Raji (cell line): ENCODE measurements around the gene POLR3GL.
A peak's percentile ranks its signal among the peaks of the same experiment; 100 is the strongest.

Experiments
- POLR2A ChIP-seq: IDR thresholded peaks from 2 replicates; pipeline ENCODE4 v1.6.1; 2011; ENCODE audit warnings: low read depth, low read length, control low read depth; ENCODE audit not compliant: insufficient read depth

The POLR3GL gene

GRCh38 chr1:145960468-145961108 is 3.9 kb upstream of the POLR3GL start:
- no peak for TF ChIP-seq POLR2A

- no peak for TF ChIP-seq POLR2A
Measured at GRCh38 chr1:145961109-145961424, 3.4 kb upstream of the POLR3GL start.

- TF ChIP-seq POLR2A, result peak; percentile 51; the same call in 1 of the 2 replicates
Measured at GRCh38 chr1:145961425-145962156, 2.9 kb upstream of the POLR3GL start.

GRCh38 chr1:145962157-145963102 is 2.1 kb upstream of the POLR3GL start:
- TF ChIP-seq POLR2A, result 0 out of 2 replicates have a peak, but pooled peaks have one; percentile 7

- TF ChIP-seq POLR2A, result peak; percentile 14; the same call in 1 of the 2 replicates
Measured at GRCh38 chr1:145963265-145964019, 1.0 kb upstream of the POLR3GL start.

- no peak for TF ChIP-seq POLR2A
Measured at GRCh38 chr1:145965119-145965744, 742 bp downstream of the POLR3GL start.

- no peak for TF ChIP-seq POLR2A
Measured at GRCh38 chr1:145967288-145967687, 2.8 kb downstream of the POLR3GL start.

- TF ChIP-seq POLR2A, result no peak
Measured at GRCh38 chr1:145972580-145972979, 8.1 kb downstream of the POLR3GL start.

- TF ChIP-seq POLR2A, result no peak
Measured at GRCh38 chr1:145974721-145975120, 10.2 kb downstream of the POLR3GL start.

GRCh38 chr1:145975216-145975615 is 10.7 kb downstream of the POLR3GL start:
- TF ChIP-seq POLR2A, result no peak

GRCh38 chr1:145977016-145977415 is 12.5 kb downstream of the POLR3GL start:
- no peak for TF ChIP-seq POLR2A

GRCh38 chr1:145977486-145978470 is 13.3 kb downstream of the POLR3GL start:
- TF ChIP-seq POLR2A, result 0 out of 2 replicates have a peak, but pooled peaks have one; percentile 15

- no peak for TF ChIP-seq POLR2A
Measured at GRCh38 chr1:145978471-145978853, 14.0 kb downstream of the POLR3GL start.
